ENCODE results near the gene NLGN4X.

DNA sequence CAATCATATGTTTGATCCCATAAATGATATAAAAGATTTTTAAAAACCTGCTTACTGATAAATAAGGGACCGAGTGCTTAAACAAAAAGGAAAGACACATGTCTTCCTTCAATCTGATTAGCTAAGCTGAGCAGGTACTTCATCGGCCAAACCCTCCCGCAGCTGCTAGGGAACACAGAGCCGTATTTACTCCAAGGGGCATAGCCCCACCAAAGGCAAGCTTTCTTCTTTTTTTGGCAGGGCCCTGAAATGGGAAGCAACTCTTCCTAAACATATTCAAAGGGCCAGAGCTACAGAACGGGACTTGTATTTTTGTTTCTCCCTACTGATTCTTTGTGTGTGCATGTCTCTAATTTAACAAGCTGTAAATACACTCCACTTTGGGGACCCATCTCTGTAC lies 337.3 kb downstream of the NLGN4X start:
- TF ChIP-seq GATA2 (IDR thresholded peaks at IDR 0.05; ENCODE audit: low read depth, low read length) (no peak), GATA3 (IDR thresholded peaks at IDR 0.05; ENCODE audit: low read depth, low read length) (no peak)

Measured in SH-SY5Y (cell line).